ELF-1 (cell line): ENCODE results near the gene FOXF1.

ENCODE experiments used
- DNase-seq: peaks from one replicate; pipeline ENCODE4 v3.0.0-alpha.2; 2016; ENCODE audit warnings: low read depth, low spot score

FOXF1 gene

DNA sequence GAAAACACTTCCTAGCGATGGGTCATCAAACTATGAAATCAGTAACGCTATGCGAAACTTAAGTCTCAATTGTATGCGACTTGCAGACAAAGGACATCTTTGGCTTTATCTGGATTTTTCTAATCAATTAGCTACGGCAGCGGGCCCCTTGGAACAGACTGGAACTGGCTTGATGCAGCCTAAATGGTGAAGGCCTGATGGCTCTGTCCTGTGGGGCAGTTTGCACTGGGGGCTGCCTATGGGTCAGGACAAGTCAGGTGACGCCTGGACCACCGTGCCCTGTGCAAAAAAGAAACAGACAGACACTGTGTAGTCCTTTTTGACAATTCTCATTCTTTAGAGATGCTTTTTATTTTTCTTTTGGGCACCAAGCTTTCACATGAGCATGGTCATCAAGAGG, 22.7 kb downstream of the FOXF1 start:
- DNase-seq: no peak

- no peak for DNase-seq
These were observed 23.5 kb downstream of the FOXF1 start for GRCh38 chr16:86533767-86534351.

- no peak for DNase-seq
These were observed 24.7 kb downstream of the FOXF1 start for GRCh38 chr16:86534779-86535615.

DNA sequence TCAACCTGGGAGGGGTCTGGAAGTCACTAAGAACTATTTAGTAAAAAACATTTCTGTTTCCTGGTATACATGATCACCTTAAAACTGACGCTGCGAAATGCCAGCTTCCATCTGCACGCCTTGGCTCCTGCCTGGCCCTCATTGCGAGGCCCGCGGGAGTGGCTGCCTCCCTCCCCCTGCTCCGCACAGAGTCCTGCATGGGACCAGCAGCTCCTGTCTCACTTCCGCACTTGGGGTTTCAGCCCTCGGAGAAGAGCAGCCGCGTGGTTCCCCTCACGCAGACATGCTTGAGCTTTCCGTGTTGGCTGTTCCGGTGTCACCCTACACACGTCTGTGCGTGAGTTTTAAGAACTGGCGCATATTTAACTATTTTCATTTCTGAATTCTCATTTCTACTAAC, 26.3 kb downstream of the FOXF1 start:
- DNase-seq: no peak

GRCh38 chr16:86537486-86537885, 27.2 kb downstream of the FOXF1 start:
- DNase-seq: no peak

GRCh38 chr16:86538196-86538780, 28.0 kb downstream of the FOXF1 start:
- DNase-seq: no peak

DNA sequence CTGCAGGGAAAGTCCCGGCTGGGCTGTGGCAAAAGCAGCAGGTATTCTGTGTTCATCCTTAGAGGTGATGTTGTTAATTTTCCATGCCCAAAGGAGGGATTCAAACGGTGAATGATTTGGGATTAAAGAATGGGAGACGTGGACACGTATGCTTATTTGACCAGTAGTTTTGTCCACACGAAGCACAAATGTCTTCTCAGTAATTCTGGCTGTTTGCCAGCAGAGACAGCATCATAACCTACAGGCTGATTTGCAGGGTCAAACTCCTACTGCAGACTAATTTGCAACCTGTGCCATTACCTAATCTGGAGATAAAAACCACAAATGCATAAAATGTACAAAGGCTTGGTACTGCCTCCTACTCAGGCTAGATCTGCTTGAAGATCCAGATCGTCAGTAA, 30.6 kb downstream of the FOXF1 start:
- DNase-seq: no peak

DNA sequence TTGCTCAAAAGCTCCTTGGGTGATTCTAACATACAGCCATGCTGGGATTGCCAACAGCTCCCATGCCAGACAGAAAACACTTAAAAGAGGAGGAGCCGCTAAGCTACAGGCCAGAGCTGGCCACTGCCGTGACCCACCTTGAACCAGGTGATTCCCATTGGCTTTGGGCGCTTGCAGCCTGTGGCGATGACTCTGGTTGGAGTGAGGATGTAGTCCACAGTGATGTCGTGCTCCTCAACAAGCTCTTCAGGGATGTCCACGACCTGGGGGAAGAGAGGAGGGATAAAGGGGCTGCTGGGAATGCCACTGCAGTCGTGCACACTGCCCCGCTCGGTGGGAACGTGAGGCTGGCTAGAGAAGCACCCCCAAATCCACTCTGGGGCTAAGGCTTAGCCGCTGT, 31.2 kb downstream of the FOXF1 start:
- no peak for DNase-seq

GRCh38 chr16:86542756-86543750, 32.7 kb downstream of the FOXF1 start:
- DNase-seq: no peak

DNA sequence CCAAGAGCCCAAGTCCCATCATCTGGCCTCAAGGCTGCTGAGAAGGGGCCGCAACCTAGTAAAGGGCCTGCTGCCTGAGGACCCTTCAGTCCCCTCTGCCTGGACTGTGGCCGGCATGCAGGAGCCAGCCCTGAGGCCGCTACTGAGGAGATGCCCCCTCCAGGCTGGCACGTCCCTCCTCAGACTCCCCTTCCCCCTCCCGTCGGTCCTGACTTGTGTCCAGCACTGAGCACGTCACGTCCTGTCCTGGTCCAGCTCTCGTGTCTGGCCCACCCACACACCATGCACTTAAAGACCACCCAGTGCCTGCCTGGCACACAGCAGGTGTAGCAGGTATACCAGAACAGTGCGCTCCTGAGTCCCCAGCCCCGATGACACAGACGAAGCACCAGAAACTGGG, 35.2 kb downstream of the FOXF1 start:
- no peak for DNase-seq

DNA sequence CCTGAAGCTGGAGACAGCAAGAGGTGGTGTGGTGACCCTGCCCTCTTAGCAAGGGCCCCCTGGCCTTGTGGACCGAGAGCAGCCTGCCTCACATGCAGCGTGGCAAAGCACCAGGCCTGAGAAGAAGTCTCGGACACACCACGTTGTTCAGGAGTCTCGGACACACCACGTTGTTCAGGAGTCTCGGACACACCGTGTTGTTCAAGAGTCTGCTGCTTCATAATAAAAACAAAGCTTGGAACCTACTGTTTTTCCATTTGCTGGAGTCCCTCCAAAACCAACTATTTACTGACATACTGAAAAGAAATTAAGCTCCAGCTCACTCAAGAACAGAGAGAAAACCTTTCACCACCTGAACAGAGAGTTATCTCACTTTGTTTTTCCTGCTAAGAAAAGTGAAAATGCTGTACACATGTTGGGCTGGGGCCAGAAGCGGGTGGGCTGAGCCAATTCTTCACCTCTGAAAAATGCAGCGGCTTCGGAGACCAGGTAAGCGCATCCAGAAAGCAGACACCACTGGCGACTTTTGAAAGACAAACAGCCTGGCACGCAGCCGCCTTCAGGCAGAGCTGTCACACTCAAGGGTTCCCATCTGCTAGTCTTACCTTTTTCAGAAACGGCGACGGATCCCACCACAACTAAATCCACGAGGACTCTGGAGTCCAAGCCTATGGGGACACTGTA, 35.8 kb downstream of the FOXF1 start:
- DNase-seq: no peak

DNA sequence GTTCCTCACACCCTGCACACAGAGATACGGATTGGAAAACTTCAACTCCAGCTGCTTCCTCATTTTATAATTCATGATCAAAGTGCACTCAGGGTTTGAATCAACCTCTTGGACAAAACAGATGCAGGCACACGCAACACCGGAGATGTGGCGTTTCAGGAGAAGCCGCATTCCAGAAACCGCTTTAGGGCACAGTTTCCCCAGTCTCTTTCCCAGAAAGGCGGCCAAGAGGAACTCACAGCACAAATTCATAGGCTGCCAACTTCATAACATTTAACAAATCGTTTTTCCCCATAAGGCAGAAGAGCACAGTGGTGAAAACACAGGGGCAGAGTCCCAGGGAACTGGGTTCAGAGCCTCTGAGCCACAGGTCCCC, 36.3 kb downstream of the FOXF1 start:
- DNase-seq: no peak

DNA sequence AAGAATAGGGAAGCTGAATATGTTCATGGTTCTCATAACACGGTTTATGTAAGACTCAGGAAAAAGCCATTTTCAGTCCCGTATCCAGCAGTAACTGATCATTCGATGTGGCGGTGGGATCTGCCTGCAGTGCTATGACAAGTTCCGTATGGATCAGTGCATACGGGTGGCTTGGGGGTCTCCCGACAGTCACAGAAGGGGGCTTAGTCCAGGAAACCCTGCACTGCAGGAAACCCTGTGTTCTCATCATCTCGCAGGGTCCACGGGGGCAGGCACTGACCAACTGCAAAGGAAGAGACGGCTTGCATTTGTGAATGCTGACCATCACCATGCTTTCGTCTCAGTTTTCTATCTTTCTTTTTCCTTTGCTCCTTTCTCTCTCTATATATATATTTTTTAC, 37.0 kb downstream of the FOXF1 start:
- DNase-seq: no peak

DNA sequence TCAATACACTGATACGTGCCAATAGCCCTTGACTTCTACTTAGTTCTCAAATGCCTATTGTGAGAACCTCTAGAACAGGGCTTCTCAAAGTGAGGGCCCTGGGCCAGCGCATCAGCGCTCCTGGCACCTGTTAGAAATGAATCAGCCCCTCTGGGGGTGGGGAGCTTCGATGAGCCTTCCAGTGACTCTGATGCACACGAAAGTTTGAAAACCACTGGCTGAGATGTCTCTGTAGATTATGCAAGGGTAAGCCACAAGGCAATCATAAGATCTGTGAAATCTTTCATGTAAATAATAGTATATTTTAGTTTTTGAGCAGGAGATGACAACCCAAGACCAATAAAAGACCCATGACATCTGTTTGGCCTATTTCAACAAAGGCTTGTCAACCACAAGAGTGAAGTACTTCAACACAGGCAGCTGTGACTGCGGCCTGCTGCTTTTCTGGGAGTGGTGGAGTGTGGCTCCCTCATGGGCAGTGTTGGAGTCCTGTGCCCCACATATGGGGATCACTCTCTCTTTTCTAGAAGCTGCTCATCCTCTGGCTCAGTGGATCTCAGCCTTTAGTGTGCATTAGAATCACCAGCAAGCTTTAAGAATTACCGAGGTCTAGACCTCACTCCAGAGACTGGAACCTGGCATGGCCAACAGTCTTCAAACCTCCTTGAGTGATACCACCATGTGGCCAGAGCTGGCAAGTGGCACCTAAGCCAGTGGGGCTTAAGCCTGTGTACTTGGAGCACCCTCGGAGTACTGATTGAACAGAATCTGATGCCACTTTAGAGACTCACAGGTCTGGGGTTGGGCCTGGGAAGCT, 39.0 kb downstream of the FOXF1 start:
- no peak for DNase-seq

GRCh38 chr16:86549893-86550190, 39.5 kb downstream of the FOXF1 start:
- no peak for DNase-seq

DNA sequence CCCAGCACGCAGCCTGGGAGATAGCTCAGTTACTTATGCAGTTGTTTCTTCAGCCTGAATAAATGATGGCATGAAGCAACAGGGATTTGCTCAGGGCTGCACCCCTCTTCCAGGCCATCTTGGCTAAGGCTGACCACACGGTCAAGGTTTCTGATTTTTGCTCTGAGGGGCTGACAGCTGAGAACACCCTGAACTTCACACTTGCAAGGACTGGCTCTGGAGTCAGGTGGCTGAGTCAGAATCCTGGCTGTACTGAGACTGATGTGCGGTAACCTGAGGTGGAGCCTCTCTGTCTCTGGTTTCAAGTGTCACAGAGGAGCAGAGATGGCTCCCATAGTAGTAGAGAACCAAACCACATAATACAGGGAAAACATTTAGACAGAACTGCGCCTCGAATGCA, 40.0 kb downstream of the FOXF1 start:
- DNase-seq: no peak

- DNase-seq: no peak
These were observed 43.0 kb downstream of the FOXF1 start for GRCh38 chr16:86553356-86553755.

- DNase-seq: no peak
These were observed 44.2 kb downstream of the FOXF1 start for GRCh38 chr16:86554599-86554916.

DNA sequence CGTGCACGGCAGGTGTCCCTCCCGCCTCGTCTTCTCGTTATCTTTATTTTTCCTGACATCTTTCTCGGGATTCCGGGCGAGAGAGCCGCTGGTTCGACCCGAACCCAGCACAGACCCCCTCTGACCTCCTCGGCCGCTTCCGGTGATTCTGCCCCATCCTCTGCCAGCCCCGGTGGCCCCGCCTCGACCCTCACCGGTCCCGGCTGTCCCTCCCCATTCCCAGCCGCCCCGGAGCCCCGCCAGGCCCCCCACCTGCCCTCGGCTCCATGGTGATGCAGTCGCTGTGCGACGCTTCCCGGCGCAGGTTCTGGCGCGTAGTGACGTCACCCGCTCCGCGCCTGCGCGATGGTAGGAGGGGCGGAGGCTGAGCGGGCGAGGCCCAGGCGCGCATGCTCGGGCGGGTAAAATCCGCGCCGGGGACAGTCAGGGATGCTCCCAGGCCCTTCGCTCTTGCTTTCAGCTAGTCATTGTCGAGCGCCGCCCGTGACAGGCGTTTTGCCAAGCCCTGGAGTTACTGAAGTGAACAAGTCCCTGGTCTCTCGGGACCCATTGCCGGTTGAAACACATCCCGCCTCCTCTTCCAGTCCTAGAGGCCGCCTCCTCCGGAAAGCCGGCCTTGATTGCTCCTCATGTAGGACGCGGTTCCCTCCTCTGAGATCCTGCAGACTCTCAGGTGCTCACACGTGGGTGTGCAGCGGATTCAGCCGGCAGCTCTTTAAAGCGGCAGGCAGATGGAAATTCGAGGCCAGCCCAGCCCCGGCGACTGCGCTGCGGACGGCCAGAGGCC, 44.8 kb downstream of the FOXF1 start, which contains the start of gene MTHFSD:
Gene MTHFSD (minus strand): TSS at position 319 of the 787 bp plus-strand sequence. CDS start 51 bp downstream, at position 268.
- DNase-seq: peak; percentile 94

DNA sequence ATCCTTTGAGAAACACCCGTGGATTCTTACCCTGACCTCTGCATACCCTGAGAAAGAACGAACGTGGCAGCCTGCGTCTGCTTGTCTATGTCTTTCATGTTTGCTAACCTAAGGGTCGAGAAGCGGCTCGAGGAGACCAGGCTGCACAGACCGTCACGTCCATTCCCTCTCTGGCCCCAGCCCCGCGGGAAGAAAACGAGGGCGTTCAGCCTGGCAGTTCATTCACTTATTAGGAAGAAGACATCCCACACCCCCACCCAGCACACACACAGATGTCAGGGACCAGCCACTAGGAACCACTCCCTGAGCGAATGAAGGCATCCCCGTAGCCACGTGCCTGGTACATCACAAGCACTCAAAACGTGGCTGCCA, 45.4 kb downstream of the FOXF1 start:
- DNase-seq: no peak
